ENCODE measurements around the gene PALLD. TPM values are rescaled to one million over a fixed set of nuclear protein-coding genes. Genes with fewer than 3 reads are reported as not detected.
A peak's percentile ranks its signal among the peaks of the same experiment; 100 is the strongest.

PALLD gene
- total RNA-seq, 4 donors from 2014 or later = 1,903 to 3,507 (median 2,130) TPM

- no peak for DNase-seq (ENCODE audit: extremely low spot score)
- TF ChIP-seq POLR2AphosphoS5 (IDR thresholded peaks at IDR 0.05) (peak in 1 of 2 donors; percentile 43), POLR2A (IDR thresholded peaks at IDR 0.05; ENCODE audit: low read depth) (no peak)
- TF ChIP-seq, protein P1, sequence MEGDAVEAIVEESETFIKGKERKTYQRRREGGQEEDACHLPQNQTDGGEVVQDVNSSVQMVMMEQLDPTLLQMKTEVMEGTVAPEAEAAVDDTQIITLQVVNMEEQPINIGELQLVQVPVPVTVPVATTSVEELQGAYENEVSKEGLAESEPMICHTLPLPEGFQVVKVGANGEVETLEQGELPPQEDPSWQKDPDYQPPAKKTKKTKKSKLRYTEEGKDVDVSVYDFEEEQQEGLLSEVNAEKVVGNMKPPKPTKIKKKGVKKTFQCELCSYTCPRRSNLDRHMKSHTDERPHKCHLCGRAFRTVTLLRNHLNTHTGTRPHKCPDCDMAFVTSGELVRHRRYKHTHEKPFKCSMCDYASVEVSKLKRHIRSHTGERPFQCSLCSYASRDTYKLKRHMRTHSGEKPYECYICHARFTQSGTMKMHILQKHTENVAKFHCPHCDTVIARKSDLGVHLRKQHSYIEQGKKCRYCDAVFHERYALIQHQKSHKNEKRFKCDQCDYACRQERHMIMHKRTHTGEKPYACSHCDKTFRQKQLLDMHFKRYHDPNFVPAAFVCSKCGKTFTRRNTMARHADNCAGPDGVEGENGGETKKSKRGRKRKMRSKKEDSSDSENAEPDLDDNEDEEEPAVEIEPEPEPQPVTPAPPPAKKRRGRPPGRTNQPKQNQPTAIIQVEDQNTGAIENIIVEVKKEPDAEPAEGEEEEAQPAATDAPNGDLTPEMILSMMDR (IDR thresholded peaks at IDR 0.05) = peak in 2 of 3 experiments; percentile 16 to 19
- H3K9me3 ChIP-seq = no peaks in the 10 kb centered on the region
- H3K27ac ChIP-seq (replicated peaks in 1 of 4) = peak overlapping the region; percentile 97 to 99 (median 99)
- no peaks in the 10 kb centered on the region for H3K36me3 ChIP-seq
- peaks cover 0 to 4% (median 0%) of the 10 kb centered on the region in 4 donors for H3K27me3 ChIP-seq
- peak overlapping the region; percentile 79 to 96 (median 90) for H3K4me3 ChIP-seq
- 5% methylated on average over 19 of the region's 59 CpGs for WGBS
- intact Hi-C loops (cut with DNase I) = loop anchor here (5.0 kb wide), 3 partner anchors 84 to 246 kb away; no protein-coding TSS in a partner anchor
- H3K4me1 ChIP-seq = peaks cover 8 to 34% (median 31%) of the 10 kb centered on the region in 4 donors
Observed at GRCh38 chr4:168832763-168833575, 336.1 kb downstream of the PALLD start.

- intact Hi-C loops (cut with DNase I) = loop anchor here (5.0 kb wide), 3 partner anchors 83 to 247 kb away; no protein-coding TSS in a partner anchor
- WGBS = 37% methylated on average over 2 of the region's 2 CpGs
- DNase-seq (ENCODE audit: extremely low spot score) = no peak
- Histone ChIP-seq H3K27ac (replicated peaks in 1 of 4) (peak overlapping the region; percentile 97 to 99 (median 99)), H3K9me3 (no peaks in the 10 kb centered on the region), H3K4me3 (peak overlapping the region; percentile 79 to 96 (median 90)), H3K27me3 (peaks cover 0 to 4% (median 0%) of the 10 kb centered on the region in 4 donors), H3K4me1 (peaks cover 17 to 43% (median 40%) of the 10 kb centered on the region in 4 donors), H3K36me3 (no peaks in the 10 kb centered on the region)
- TF ChIP-seq, protein P1 (IDR thresholded peaks at IDR 0.05) = no peak
- TF ChIP-seq POLR2AphosphoS5 (IDR thresholded peaks at IDR 0.05) (peak in 1 of 2 donors; percentile 41), POLR2A (IDR thresholded peaks at IDR 0.05; ENCODE audit: low read depth) (no peak), EP300 (IDR thresholded peaks at IDR 0.05) (no peak)
Observed at GRCh38 chr4:168833881-168834280, 337.0 kb downstream of the PALLD start.

GRCh38 chr4:168835880-168836454 lies 339.1 kb downstream of the PALLD start:
- peaks cover 30 to 61% (median 57%) of the 10 kb centered on the region in 4 donors for H3K4me1 ChIP-seq
- H3K36me3 ChIP-seq = no peaks in the 10 kb centered on the region
- H3K9me3 ChIP-seq = no peaks in the 10 kb centered on the region
- H3K27me3 ChIP-seq = peaks cover 0 to 4% (median 0%) of the 10 kb centered on the region in 4 donors
- intact Hi-C loops (cut with DNase I) = no loop called here
- peak overlapping the region; percentile 97 to 99 (median 99) for H3K27ac ChIP-seq (replicated peaks in 1 of 4)
- peak overlapping the region; percentile 79 to 96 (median 90) for H3K4me3 ChIP-seq
- DNase-seq (ENCODE audit: extremely low spot score) = no peak
- WGBS = 48% methylated on average over 9 of the region's 9 CpGs
- peak; percentile 31 to 63 for TF ChIP-seq POLR2AphosphoS5 (IDR thresholded peaks at IDR 0.05)
- TF ChIP-seq, protein P1 (IDR thresholded peaks at IDR 0.05) = no peak

DNA sequence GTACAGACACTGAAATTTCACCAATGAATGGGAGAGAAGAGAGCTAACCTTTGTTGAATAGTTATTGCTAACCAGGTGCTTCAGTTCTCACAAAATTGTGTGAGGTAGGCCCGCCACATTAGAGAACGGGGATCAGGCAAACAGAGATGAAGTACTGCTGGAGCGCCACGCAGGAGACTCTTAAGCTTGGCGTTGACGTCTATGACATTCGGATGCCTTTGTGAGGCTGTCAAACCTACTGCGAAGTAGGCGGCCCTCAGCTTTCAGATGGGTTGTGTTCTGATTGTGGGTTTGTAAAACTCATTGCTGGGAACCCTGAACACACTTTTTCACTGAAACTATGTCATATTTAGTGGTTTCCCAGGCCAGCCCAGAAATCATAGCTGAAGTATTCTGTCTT lies 339.6 kb downstream of the PALLD start:
- TF ChIP-seq POLR2AphosphoS5 (IDR thresholded peaks at IDR 0.05) = peak; percentile 53 to 79
- TF ChIP-seq POLR2A (IDR thresholded peaks at IDR 0.05; ENCODE audit: low read depth) = no peak
- no peak for TF ChIP-seq EP300 (IDR thresholded peaks at IDR 0.05)
- Histone ChIP-seq H3K27ac (replicated peaks in 1 of 4) (peak overlapping the region; percentile 97 to 99 (median 99)), H3K9me3 (no peaks in the 10 kb centered on the region), H3K4me3 (peak overlapping the region; percentile 79 to 96 (median 90)), H3K27me3 (peaks cover 0 to 4% (median 0%) of the 10 kb centered on the region in 4 donors), H3K36me3 (peaks cover 0 to 3% (median 0%) of the 10 kb centered on the region in 4 donors), H3K4me1 (peaks cover 34 to 61% (median 57%) of the 10 kb centered on the region in 4 donors)
- 47% methylated on average over 9 of the region's 9 CpGs for WGBS
- intact Hi-C loops (cut with DNase I) = no loop called here
- no peak for DNase-seq (ENCODE audit: extremely low spot score)

DNA sequence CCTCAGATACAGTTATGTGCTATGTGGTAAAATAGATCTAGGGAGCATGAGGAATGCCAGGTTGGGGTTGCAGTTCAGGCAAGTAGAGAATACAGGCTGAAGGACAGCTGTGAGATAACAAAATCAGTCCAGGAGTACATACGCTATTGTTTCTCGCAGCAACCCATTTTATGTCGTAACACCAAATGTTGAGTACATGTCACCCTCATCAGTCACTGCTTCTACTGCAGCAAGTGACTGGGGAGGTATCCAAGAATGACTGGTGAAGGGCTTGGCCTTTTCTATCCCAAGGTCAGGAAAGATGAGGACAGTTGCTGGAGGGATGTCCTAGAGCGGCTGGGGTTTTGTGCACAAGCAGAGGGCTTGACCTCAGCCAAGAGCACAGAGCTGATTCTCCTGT lies 341.1 kb downstream of the PALLD start:
- Histone ChIP-seq H3K27ac (replicated peaks in 1 of 4) (peak overlapping the region; percentile 97 to 99 (median 99)), H3K27me3 (no peaks in the 10 kb centered on the region), H3K36me3 (peaks cover 0 to 13% (median 4%) of the 10 kb centered on the region in 4 donors), H3K4me1 (peaks cover 47 to 72% (median 70%) of the 10 kb centered on the region in 4 donors), H3K9me3 (no peaks in the 10 kb centered on the region), H3K4me3 (peak overlapping the region; percentile 79 to 96 (median 90))
- no peak for DNase-seq (ENCODE audit: extremely low spot score)
- intact Hi-C loops (cut with DNase I) = no loop called here
- TF ChIP-seq POLR2AphosphoS5 (IDR thresholded peaks at IDR 0.05) (peak; percentile 61 to 72), EP300 (IDR thresholded peaks at IDR 0.05) (no peak), POLR2A (IDR thresholded peaks at IDR 0.05; ENCODE audit: low read depth) (no peak)
- TF ChIP-seq, protein P1 (IDR thresholded peaks at IDR 0.05) = no peak
- WGBS = 56% methylated on average over 4 of the region's 4 CpGs
